ENCODE measurements around the gene BCKDHA. TPM values are rescaled to one million over a fixed set of nuclear protein-coding genes. Genes with fewer than 3 reads are reported as not detected.
"Not testable (repeated sequence)": the region's sequence is repeated elsewhere in the genome, so short reads cannot be mapped to it uniquely, and the experiment has no call there.

The BCKDHA gene
- total RNA-seq, 2 donors from 2014 or later, result 24.0 to 31.4 TPM

GRCh38 chr19:41398050-41398418, 416 bp downstream of the BCKDHA start:
- DNase-seq (no peak), ATAC-seq (no peak)
- intact Hi-C loops (cut with DNase I), result loop anchor here in 1 of 2 donors (5.0 kb wide), 1 partner anchor 39 kb away; the partner anchor contains the start of gene DMAC2

DNA sequence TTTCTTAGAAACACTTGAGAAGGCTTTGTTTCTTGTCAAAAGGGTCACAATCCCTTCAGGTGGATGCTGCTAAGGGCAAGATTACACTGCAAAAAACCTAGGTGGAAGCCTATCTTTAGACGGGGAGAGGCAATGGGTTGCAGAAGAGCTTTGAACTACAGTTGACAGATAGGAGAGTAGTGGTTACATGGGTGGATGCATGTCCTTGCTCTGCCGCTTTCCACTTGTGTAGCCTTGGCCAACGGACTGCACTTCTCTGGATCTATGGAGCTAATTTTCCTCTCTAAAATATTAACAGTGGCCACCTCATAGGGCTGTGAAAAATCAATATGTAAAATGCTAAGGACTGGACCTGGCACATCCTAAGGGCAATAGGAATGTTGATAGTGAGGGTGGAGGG, 980 bp downstream of the BCKDHA start:
- DNase-seq, result no peak
- intact Hi-C loops (cut with DNase I), result loop anchor here in 1 of 2 donors (5.0 kb wide), 1 partner anchor 39 kb away; the partner anchor contains the start of gene DMAC2
- no peak for ATAC-seq

GRCh38 chr19:41399091-41399490, 1.5 kb downstream of the BCKDHA start:
- DNase-seq, result no peak
- ATAC-seq, result no peak
- intact Hi-C loops (cut with DNase I), result loop anchor here in 1 of 2 donors (5.0 kb wide), 1 partner anchor 38 kb away; the partner anchor contains the start of gene DMAC2

DNA sequence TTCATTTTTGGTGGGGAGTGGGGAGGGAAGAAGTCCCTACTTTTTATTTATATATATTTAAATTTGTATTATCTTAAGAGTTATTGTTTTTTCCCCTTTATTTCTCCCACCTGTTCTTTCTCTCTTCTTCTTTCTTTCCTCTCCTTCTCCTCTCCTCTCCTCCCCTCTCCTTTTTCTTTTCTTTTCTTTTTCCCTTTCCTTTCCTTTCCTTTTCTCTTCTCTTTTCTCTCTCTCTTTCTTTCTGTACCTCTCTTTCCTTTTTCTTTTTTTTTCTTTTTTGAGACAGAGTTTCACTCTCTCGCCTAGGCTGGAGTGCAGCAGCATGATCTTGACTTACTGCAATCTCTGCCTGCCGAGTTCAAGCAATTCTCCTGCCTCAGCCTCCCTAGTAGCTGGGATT, 1.9 kb downstream of the BCKDHA start:
- ATAC-seq, result no peak
- no peak for DNase-seq
- intact Hi-C loops (cut with DNase I), result loop anchor here in 1 of 2 donors (5.0 kb wide), 1 partner anchor 38 kb away; the partner anchor contains the start of gene DMAC2

GRCh38 chr19:41401483-41401882, 3.9 kb downstream of the BCKDHA start:
- intact Hi-C loops (cut with DNase I), result no loop called here
- ATAC-seq (no peak), DNase-seq (no peak)

GRCh38 chr19:41402010-41402409, 4.4 kb downstream of the BCKDHA start:
- no peak for ATAC-seq
- DNase-seq, result no peak
- intact Hi-C loops (cut with DNase I), result no loop called here

- intact Hi-C loops (cut with DNase I), result no loop called here
- DNase-seq (no peak), ATAC-seq (no peak)
Observed at GRCh38 chr19:41403181-41403970, 5.8 kb downstream of the BCKDHA start.

DNA sequence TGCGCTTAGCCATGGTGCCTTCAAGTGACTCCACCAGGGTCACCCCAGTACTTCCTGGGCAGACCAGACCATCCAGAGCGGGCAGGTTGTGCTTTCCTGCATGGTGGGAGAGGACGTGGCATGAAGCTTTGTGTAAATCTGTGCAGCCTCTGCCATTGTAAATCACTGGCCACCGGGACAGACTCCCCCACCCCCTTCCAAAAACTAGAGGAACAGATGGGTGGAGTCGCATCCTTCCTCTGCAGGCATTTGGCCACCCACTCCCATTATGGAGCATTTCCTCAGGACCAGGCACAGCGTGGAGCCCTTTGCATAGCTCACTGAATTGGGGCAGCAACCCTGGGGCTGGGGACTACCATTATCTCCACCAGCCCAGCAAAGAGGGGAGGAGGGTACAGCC, 8.2 kb downstream of the BCKDHA start:
- intact Hi-C loops (cut with DNase I), result no loop called here
- DNase-seq (peak; percentile 30), ATAC-seq (peak in 1 of 2 donors; percentile 22)

- ATAC-seq (peak; percentile 18 to 32), DNase-seq (no peak)
- intact Hi-C loops (cut with DNase I), result no loop called here
Observed at GRCh38 chr19:41407271-41407670, 9.7 kb downstream of the BCKDHA start.

GRCh38 chr19:41408256-41408655, 10.6 kb downstream of the BCKDHA start:
- intact Hi-C loops (cut with DNase I), result no loop called here
- no peak for DNase-seq
- no peak for ATAC-seq

DNA sequence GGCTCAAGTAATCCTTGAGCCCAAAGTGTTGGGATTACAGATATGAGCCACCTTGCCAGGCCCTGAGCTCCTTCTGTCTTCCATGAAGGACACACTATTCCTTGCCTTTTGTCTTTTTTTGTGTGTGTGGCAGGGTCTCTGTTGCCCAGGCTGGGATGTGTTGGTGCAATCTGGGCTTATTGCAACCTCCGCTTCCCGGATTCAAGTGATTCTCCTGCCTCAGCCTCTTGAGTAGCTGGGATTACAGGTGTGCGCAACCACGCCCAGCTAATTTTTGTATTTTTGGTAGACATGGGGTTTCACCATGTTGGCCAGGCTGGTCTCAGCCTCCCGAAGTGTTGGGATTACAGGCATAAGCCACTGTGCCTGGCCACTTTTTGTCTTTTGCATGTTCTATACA, 11.2 kb downstream of the BCKDHA start:
- DNase-seq; intact Hi-C loops (cut with DNase I); ATAC-seq: not testable (repeated sequence)

DNA sequence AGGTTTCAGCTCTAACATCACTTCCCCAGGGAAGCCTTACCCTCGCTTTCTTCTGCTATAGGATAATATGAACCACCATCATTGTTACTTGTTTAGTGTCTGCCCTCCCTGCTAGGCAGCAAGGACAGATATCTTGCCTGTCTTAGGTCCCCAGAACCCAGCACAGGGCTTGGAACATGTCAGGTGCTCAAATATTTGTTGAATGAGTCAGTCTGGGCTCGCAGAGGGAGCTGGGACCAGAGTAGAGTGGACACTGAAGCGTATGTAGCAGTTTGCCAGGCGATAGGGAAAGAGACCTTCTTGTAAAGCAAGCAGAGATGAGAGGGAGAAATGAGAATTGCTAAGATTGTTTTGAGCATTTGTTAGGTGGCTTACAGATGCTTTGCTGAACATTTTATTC, 11.7 kb downstream of the BCKDHA start:
- DNase-seq (no peak), ATAC-seq (peak; percentile 48 to 62)
- intact Hi-C loops (cut with DNase I), result no loop called here

- DNase-seq, result no peak
Observed at GRCh38 chr19:41410336-41411054, 12.9 kb downstream of the BCKDHA start.

GRCh38 chr19:41411100-41411967, 13.7 kb downstream of the BCKDHA start:
- ATAC-seq (peak; percentile 12 to 14), DNase-seq (no peak)
- intact Hi-C loops (cut with DNase I), result no loop called here

More at GRCh38 chr19:41410336-41411054, 12.9 kb downstream of the BCKDHA start:
- ATAC-seq, result no peak
- intact Hi-C loops (cut with DNase I), result no loop called here

GRCh38 chr19:41411968-41412265, 14.3 kb downstream of the BCKDHA start:
- intact Hi-C loops (cut with DNase I), result no loop called here
- ATAC-seq (peak; percentile 74 to 76), DNase-seq (peak; percentile 60)

DNA sequence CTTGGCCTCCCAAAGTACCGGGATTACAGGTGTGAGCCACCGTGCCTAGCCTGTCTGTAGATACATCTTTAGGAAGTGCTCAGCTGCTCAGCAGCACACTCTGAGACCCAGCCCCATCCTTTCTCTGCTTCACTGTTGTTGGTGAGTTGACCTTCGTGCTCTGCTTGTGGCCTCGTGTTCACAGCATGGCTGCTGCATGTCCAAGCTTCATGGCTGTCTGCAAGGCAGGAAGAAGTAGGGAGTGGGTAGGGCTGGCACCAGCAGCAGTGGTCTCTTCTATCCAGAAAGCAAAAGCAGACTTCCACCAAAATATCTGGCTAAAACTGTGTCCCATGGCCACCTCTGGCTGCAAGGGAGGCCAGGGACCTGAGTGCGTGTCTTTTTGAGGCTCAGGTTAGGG, 15.3 kb downstream of the BCKDHA start:
- no peak for DNase-seq
- intact Hi-C loops (cut with DNase I), result no loop called here
- ATAC-seq, result no peak

DNA sequence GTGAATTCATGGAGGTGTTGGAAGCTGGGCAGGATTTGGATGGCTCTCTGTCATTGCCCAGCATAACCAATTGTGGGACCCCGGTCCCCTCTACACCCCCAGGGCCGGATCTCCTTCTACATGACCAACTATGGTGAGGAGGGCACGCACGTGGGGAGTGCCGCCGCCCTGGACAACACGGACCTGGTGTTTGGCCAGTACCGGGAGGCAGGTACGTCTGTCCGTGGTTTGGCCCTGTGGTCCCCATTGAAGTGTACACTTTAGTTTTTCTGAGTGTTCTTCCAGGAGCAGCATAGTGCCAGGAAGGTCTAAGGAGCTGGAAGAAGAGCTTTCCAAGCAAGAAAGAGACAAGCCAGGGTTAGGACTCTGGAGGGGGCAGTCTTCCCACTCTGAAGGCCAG, 16.3 kb downstream of the BCKDHA start:
- intact Hi-C loops (cut with DNase I), result no loop called here
- no peak for ATAC-seq
- DNase-seq, result no peak

GRCh38 chr19:41414461-41414860, 16.8 kb downstream of the BCKDHA start:
- ATAC-seq (no peak), DNase-seq (no peak)
- intact Hi-C loops (cut with DNase I), result no loop called here

DNA sequence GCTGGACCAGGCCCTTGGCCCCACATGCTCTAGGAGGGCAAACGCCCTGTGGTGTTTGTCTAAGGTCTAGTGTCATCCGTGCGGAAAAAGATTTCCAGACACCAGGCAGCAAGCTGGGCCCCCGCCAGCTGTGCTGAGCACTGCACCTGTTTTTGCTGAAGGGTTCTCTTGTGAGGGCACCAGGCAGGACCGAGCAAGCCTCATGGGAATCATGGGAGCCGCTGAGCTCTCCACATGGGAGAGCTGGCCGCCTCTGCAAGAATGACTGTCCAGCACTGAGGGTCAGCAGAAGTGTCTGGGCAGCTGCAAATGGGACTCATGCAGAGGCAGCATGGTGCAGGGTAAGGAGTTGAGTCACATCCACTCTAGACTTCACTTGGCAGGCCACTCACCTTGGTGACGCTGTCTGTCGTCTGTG, 17.5 kb downstream of the BCKDHA start:
- DNase-seq (no peak), ATAC-seq (peak in 1 of 2 donors; percentile 28)
- intact Hi-C loops (cut with DNase I), result no loop called here

All from left cardiac atrium (tissue), 4 donors.